PC-9 (cell line): ENCODE results near the gene GAD2. TPM values are rescaled to one million over a fixed set of nuclear protein-coding genes. Genes with fewer than 3 reads are reported as not detected.

Source experiments
- BruUV-seq: library from RNA; stranded (reverse); fragments of 400-500 nt; replicated peaks from 2 replicates; lab custom pipeline; 2021; lab: Mats Ljungman, UMichigan
- CTCF ChIA-PET: fragments of 300-600 bp; sonication (Branson Sonifier 250); formaldehyde crosslinking; loops from one replicate; lab custom pipeline; 2022; ENCODE audit warnings: antibody characterized with exemption; lab: Charles Lee
- POLR2A ChIA-PET: fragments of 300-600 bp; sonication (Branson Sonifier 250); formaldehyde crosslinking; loops from one replicate; lab custom pipeline; 2022; ENCODE audit warnings: antibody characterized with exemption; ENCODE audit not compliant: unreplicated experiment; lab: Charles Lee
- DNase-seq, 2 experiments: peaks; one replicate each; pipeline versions ENCODE4 v3.0.0 to v3.0.0-alpha.2; 2015 to 2022; ENCODE audit warnings: mixed read lengths in 1 of 2
- H2AFZ ChIP-seq: fragments of 200-600 bp; sonication (generic); 2 replicates; pipeline ENCODE4 v1.8.1; 2017; ENCODE audit warnings: antibody characterized with exemption
- H3F3A ChIP-seq: fragments of 200-600 bp; sonication (generic); 2 replicates; pipeline ENCODE4 v1.8.1; 2017; ENCODE audit warnings: antibody characterized with exemption, mild to moderate bottlenecking, low read depth; ENCODE audit not compliant: insufficient read depth
- H3K27ac ChIP-seq: fragments of 200-600 bp; sonication (generic); 2 replicates; pipeline ENCODE4 v1.6.1; 2016; ENCODE audit warnings: mixed run types
- H3K27me3 ChIP-seq: fragments of 200-600 bp; sonication (generic); 2 replicates; pipeline ENCODE4 v1.6.1; 2016; ENCODE audit warnings: low read depth, mixed run types; ENCODE audit not compliant: insufficient read depth
- H3K36me3 ChIP-seq: fragments of 200-600 bp; sonication (generic); 2 replicates; pipeline ENCODE4 v1.6.1; 2016; ENCODE audit warnings: low read depth, mixed run types
- H3K4me1 ChIP-seq: fragments of 200-600 bp; sonication (generic); replicated peaks from 2 replicates; pipeline ENCODE4 v1.6.1; 2016; ENCODE audit warnings: mixed run types; ENCODE audit not compliant: insufficient read depth
- H3K4me2 ChIP-seq: fragments of 200-600 bp; sonication (generic); 2 replicates; pipeline ENCODE4 v1.6.1; 2017; ENCODE audit warnings: mixed run types
- H3K4me3 ChIP-seq: fragments of 200-600 bp; sonication (generic); 2 replicates; pipeline ENCODE4 v1.6.1; 2016; ENCODE audit warnings: mixed run types
- H3K79me2 ChIP-seq: fragments of 200-600 bp; sonication (generic); 2 replicates; pipeline ENCODE4 v1.6.1; 2017; ENCODE audit warnings: low read depth, mixed run types
- H3K9me2 ChIP-seq: fragments of 200-600 bp; sonication (generic); 2 replicates; pipeline ENCODE4 v1.8.1; 2017; ENCODE audit warnings: mild to moderate bottlenecking; ENCODE audit not compliant: insufficient read depth
- H3K9me3 ChIP-seq: fragments of 200-600 bp; sonication (generic); 2 replicates; pipeline ENCODE4 v1.8.1; 2016; ENCODE audit warnings: low read depth; ENCODE audit not compliant: insufficient read depth
- H4K20me1 ChIP-seq: fragments of 200-600 bp; sonication (generic); 2 replicates; pipeline ENCODE4 v1.8.1; 2017; ENCODE audit not compliant: insufficient read depth
- EZH2 ChIP-seq: fragments of 200-600 bp; sonication (generic); IDR thresholded peaks from 2 replicates; pipeline ENCODE4 v1.8.0; 2017; ENCODE audit warnings: antibody characterized with exemption, low read depth
- intact Hi-C: fragments of 100-400 bp; cut with micrococcal nuclease; formaldehyde crosslinking; loops from one replicate; pipeline ENCODE4 v1.10.0; 2022; ENCODE audit not compliant: unreplicated experiment
- total RNA-seq: library from RNA; stranded (reverse); gene quantifications from 2 replicates; pipeline ENCODE4 v1.2.3, GENCODE V29; 2021
- TF ChIP-seq, protein P1 (sequence below): fragments of 200-600 bp; sonication (generic); conservative IDR thresholded peaks from 2 replicates; pipeline ENCODE4 v1.6.1; 2017; ENCODE audit warnings: mixed run types, antibody characterized with exemption, mild to moderate bottlenecking, moderate library complexity

Gene GAD2
- total RNA-seq, 1 experiment from 2014 or later = not detected

- no peak overlapping the region for H3K27ac ChIP-seq
- no peaks in the 10 kb centered on the region for H3K79me2 ChIP-seq
- no peaks in the 10 kb centered on the region for H3K36me3 ChIP-seq
- POLR2A ChIA-PET = no interaction called here
- no TSS peak for BruUV-seq
- CTCF ChIA-PET = no interaction called here
- H3K9me3 ChIP-seq = no peaks in the 10 kb centered on the region
- no peaks in the 10 kb centered on the region for H3F3A ChIP-seq
- H4K20me1 ChIP-seq = no peaks in the 10 kb centered on the region
- no peak overlapping the region for H2AFZ ChIP-seq
- H3K4me2 ChIP-seq = no peak overlapping the region
- H3K27me3 ChIP-seq = peaks cover 18% of the 10 kb centered on the region; the same call in 1 of the 2 replicates
- no peak overlapping the region for H3K4me3 ChIP-seq
- no peaks in the 10 kb centered on the region for H3K9me2 ChIP-seq
- intact Hi-C loops = no loop called here
- TF ChIP-seq, protein P1, sequence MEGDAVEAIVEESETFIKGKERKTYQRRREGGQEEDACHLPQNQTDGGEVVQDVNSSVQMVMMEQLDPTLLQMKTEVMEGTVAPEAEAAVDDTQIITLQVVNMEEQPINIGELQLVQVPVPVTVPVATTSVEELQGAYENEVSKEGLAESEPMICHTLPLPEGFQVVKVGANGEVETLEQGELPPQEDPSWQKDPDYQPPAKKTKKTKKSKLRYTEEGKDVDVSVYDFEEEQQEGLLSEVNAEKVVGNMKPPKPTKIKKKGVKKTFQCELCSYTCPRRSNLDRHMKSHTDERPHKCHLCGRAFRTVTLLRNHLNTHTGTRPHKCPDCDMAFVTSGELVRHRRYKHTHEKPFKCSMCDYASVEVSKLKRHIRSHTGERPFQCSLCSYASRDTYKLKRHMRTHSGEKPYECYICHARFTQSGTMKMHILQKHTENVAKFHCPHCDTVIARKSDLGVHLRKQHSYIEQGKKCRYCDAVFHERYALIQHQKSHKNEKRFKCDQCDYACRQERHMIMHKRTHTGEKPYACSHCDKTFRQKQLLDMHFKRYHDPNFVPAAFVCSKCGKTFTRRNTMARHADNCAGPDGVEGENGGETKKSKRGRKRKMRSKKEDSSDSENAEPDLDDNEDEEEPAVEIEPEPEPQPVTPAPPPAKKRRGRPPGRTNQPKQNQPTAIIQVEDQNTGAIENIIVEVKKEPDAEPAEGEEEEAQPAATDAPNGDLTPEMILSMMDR = no peak
- TF ChIP-seq EZH2 = no peak
- no peak for DNase-seq
- no peaks in the 10 kb centered on the region for H3K4me1 ChIP-seq
These were observed 1.1 kb upstream of the GAD2 start for GRCh38 chr10:26215396-26215934.

GRCh38 chr10:26215935-26216584 lies 514 bp upstream of the GAD2 start:
- Histone ChIP-seq H3K4me3 (no peak overlapping the region), H3K27ac (no peak overlapping the region), H3K27me3 (peaks cover 18% of the 10 kb centered on the region; the same call in 1 of the 2 replicates), H3K4me1 (no peaks in the 10 kb centered on the region), H3K79me2 (no peaks in the 10 kb centered on the region), H3K9me2 (no peaks in the 10 kb centered on the region), H4K20me1 (no peaks in the 10 kb centered on the region), H3K4me2 (no peak overlapping the region), H3K36me3 (no peaks in the 10 kb centered on the region), H2AFZ (no peak overlapping the region), H3F3A (no peaks in the 10 kb centered on the region), H3K9me3 (no peaks in the 10 kb centered on the region)
- TF ChIP-seq, protein P1 = no peak
- TF ChIP-seq EZH2 = no peak
- BruUV-seq = no TSS peak
- no peak for DNase-seq
- ChIA-PET CTCF (no interaction called here), POLR2A (no interaction called here)
- intact Hi-C loops = no loop called here

- H3K27ac ChIP-seq = no peak overlapping the region
- ChIA-PET CTCF (no interaction called here), POLR2A (no interaction called here)
- no peaks in the 10 kb centered on the region for H3K9me2 ChIP-seq
- TF ChIP-seq EZH2 = no peak
- TF ChIP-seq, protein P1 = no peak
- DNase-seq = no peak
- H3K27me3 ChIP-seq = peaks cover 18% of the 10 kb centered on the region; the same call in 1 of the 2 replicates
- no peaks in the 10 kb centered on the region for H4K20me1 ChIP-seq
- H3K79me2 ChIP-seq = no peaks in the 10 kb centered on the region
- H3K4me3 ChIP-seq = no peak overlapping the region
- no peaks in the 10 kb centered on the region for H3F3A ChIP-seq
- no peak overlapping the region for H2AFZ ChIP-seq
- BruUV-seq = no TSS peak
- H3K4me1 ChIP-seq = no peaks in the 10 kb centered on the region
- intact Hi-C loops = no loop called here
- H3K4me2 ChIP-seq = no peak overlapping the region
- H3K36me3 ChIP-seq = no peaks in the 10 kb centered on the region
- H3K9me3 ChIP-seq = no peaks in the 10 kb centered on the region
These were observed 967 bp downstream of the GAD2 start for GRCh38 chr10:26217396-26218086.
